Activated B cell treated with CpG ODN at 0.5 μM for 24 hours (primary cell): Measurements from ENCODE around the gene AIMP1. TPM values are rescaled to one million over a fixed set of nuclear protein-coding genes. Genes with fewer than 3 reads are reported as not detected.

Experiments used
- ATAC-seq: fragments of 200-7000 bp; cut with Tn5 transposase; one replicate; pipeline ENCODE4 v1.10.0; 2021; ENCODE audit warnings: low read depth, mild to moderate bottlenecking, moderate library complexity
- CTCF ChIA-PET: fragments of 350-600 bp; sonication (Branson Sonifier 250); formaldehyde crosslinking; loops from one replicate; lab custom pipeline; 2021; ENCODE audit warnings: antibody characterized with exemption; lab: Charles Lee
- POLR2A ChIA-PET: fragments of 350-600 bp; sonication (Branson Sonifier 250); formaldehyde crosslinking; loops from one replicate; lab custom pipeline; 2021; ENCODE audit warnings: antibody characterized with exemption; lab: Charles Lee
- DNase-seq: peaks from one replicate; pipeline ENCODE4 v3.0.0; 2022
- H3K27ac Mint-ChIP-seq: one replicate; pipeline ENCODE4 v1.8.0; 2020; ENCODE audit warnings: mixed read lengths
- H3K27me3 Mint-ChIP-seq: one replicate; pipeline ENCODE4 v1.8.0; 2021; ENCODE audit warnings: mixed read lengths
- H3K36me3 Mint-ChIP-seq: one replicate; pipeline ENCODE4 v1.8.0; 2021; ENCODE audit warnings: low read depth, mixed read lengths
- H3K4me1 Mint-ChIP-seq: one replicate; pipeline ENCODE4 v1.8.0; 2021; ENCODE audit warnings: mixed read lengths
- H3K4me3 Mint-ChIP-seq: one replicate; pipeline ENCODE4 v1.8.0; 2020; ENCODE audit warnings: mild to moderate bottlenecking, mixed read lengths
- H3K9me3 Mint-ChIP-seq: one replicate; pipeline ENCODE4 v1.8.0; 2020; ENCODE audit warnings: mixed read lengths
- CTCF ChIP-seq: fragments of 200-600 bp; IDR thresholded peaks from one replicate; pipeline ENCODE4 v1.8.0; 2022; ENCODE audit warnings: antibody characterized with exemption, mild to moderate bottlenecking
- intact Hi-C: fragments of 100-400 bp; cut with micrococcal nuclease; formaldehyde crosslinking; loops from one replicate; pipeline ENCODE4 v1.15.1; 2024
- total RNA-seq: library from RNA; stranded (reverse); gene quantifications from 2 replicates; pipeline ENCODE4 v1.2.3, GENCODE V29; 2022

The AIMP1 gene
- total RNA-seq, 1 donor from 2014 or later: 53.5 TPM

GRCh38 chr4:106291678-106292077, 24.7 kb upstream of the AIMP1 start:
- ChIA-PET CTCF (no interaction called here), POLR2A (no interaction called here)
- Mint-ChIP-seq H3K4me1 (no peaks in the 10 kb centered on the region), H3K27ac (no peak overlapping the region), H3K27me3 (no peaks in the 10 kb centered on the region), H3K36me3 (peaks cover 65% of the 10 kb centered on the region), H3K9me3 (no peaks in the 10 kb centered on the region), H3K4me3 (no peak overlapping the region)
- no peak for ATAC-seq
- intact Hi-C loops: no loop called here
- TF ChIP-seq CTCF: no peak
- no peak for DNase-seq

DNA sequence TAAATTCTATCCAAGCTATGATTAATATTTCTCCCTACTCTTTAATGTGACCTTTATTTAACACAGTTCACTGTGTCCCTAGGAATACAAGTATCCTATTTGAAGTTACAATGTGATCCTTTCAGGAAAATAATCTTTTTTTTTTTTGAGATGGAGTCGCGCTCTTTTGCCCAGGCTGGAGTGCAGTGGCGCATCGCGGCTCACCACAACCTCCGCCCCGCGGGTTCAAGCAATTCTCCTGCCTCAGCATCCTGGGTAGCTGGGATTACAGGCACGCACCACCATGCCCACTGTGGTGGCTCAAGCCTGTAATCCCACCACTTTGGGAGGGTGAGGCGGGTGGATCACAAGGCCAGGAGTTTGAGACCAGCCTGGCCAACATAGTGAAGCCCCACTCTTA, 22.3 kb upstream of the AIMP1 start:
- H3K27ac Mint-ChIP-seq: no peak overlapping the region
- peaks cover 2% of the 10 kb centered on the region for H3K4me1 Mint-ChIP-seq
- TF ChIP-seq CTCF: no peak
- ChIA-PET CTCF (no interaction called here), POLR2A (no interaction called here)
- H3K36me3 Mint-ChIP-seq: peaks cover 67% of the 10 kb centered on the region
- ATAC-seq (no peak), DNase-seq (no peak)
- H3K27me3 Mint-ChIP-seq: no peaks in the 10 kb centered on the region
- no peaks in the 10 kb centered on the region for H3K9me3 Mint-ChIP-seq
- no peak overlapping the region for H3K4me3 Mint-ChIP-seq
- intact Hi-C loops: no loop called here

GRCh38 chr4:106297245-106298035, 18.9 kb upstream of the AIMP1 start:
- no peaks in the 10 kb centered on the region for H3K9me3 Mint-ChIP-seq
- H3K27me3 Mint-ChIP-seq: no peaks in the 10 kb centered on the region
- peaks cover 68% of the 10 kb centered on the region for H3K36me3 Mint-ChIP-seq
- intact Hi-C loops: no loop called here
- no peak overlapping the region for H3K4me3 Mint-ChIP-seq
- ChIA-PET POLR2A (no interaction called here), CTCF (no interaction called here)
- ATAC-seq (no peak), DNase-seq (no peak)
- H3K27ac Mint-ChIP-seq: no peak overlapping the region
- no peak for TF ChIP-seq CTCF
- peaks cover 2% of the 10 kb centered on the region for H3K4me1 Mint-ChIP-seq

DNA sequence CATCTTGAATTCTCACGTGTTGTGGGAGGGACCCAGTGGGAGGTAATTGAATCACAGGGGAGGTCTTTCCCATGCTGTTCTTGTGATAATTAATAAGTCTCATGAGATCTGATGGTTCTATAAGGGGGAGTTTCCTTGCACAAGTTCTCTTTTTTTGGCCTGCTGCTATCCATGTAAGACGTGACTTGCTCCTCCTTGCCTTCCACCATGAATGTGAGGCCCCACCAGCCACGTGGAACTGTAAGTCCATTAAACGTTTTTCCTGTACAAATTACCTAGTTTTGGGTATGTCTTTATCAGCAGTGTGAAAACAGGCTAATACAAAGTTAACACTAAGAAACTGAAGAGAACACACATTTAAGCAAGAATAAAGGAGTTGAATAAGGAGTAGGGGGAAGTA, 16.4 kb upstream of the AIMP1 start:
- Mint-ChIP-seq H3K9me3 (no peaks in the 10 kb centered on the region), H3K4me1 (peaks cover 2% of the 10 kb centered on the region), H3K27me3 (no peaks in the 10 kb centered on the region), H3K4me3 (no peak overlapping the region), H3K36me3 (peaks cover 59% of the 10 kb centered on the region), H3K27ac (no peak overlapping the region)
- DNase-seq (no peak), ATAC-seq (no peak)
- ChIA-PET CTCF (no interaction called here), POLR2A (no interaction called here)
- intact Hi-C loops: no loop called here
- no peak for TF ChIP-seq CTCF

DNA sequence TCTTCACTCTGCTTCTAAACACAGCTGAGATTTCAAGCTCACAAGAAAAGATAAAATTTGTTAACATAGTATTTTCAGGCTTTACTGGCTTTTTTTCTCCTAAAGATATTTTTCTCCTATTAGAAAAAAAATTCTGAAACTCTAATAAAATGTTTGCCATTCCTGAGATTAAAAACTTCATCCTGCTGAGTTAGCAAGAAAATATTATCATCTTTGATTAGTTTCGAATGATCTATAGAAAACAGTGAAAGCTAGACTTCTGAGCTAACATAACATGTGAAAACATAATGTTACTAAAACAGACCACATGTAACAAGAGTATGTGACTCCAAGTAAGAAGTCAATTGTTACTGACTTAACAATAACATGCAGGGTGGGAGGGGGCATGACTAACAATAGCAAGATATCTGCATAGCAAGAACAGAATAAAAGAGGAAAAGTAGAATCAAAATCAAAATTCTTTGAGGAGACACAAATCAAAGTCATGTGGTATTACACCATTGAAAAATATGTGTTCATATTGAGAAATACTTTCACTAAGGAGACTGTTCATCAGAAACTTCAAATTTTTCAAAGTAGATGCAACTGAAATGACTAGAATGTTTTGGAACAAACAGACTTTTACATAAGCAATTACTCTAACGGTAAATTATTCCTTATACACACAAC, 14.8 kb upstream of the AIMP1 start:
- H3K27ac Mint-ChIP-seq: no peak overlapping the region
- ATAC-seq (no peak), DNase-seq (no peak)
- no peak for TF ChIP-seq CTCF
- no peaks in the 10 kb centered on the region for H3K27me3 Mint-ChIP-seq
- H3K9me3 Mint-ChIP-seq: no peaks in the 10 kb centered on the region
- ChIA-PET POLR2A (no interaction called here), CTCF (no interaction called here)
- no peak overlapping the region for H3K4me3 Mint-ChIP-seq
- intact Hi-C loops: no loop called here
- H3K36me3 Mint-ChIP-seq: peaks cover 56% of the 10 kb centered on the region
- H3K4me1 Mint-ChIP-seq: peaks cover 2% of the 10 kb centered on the region
